ENCODE measurements around the gene ZFP36L1.

Gene ZFP36L1

DNA sequence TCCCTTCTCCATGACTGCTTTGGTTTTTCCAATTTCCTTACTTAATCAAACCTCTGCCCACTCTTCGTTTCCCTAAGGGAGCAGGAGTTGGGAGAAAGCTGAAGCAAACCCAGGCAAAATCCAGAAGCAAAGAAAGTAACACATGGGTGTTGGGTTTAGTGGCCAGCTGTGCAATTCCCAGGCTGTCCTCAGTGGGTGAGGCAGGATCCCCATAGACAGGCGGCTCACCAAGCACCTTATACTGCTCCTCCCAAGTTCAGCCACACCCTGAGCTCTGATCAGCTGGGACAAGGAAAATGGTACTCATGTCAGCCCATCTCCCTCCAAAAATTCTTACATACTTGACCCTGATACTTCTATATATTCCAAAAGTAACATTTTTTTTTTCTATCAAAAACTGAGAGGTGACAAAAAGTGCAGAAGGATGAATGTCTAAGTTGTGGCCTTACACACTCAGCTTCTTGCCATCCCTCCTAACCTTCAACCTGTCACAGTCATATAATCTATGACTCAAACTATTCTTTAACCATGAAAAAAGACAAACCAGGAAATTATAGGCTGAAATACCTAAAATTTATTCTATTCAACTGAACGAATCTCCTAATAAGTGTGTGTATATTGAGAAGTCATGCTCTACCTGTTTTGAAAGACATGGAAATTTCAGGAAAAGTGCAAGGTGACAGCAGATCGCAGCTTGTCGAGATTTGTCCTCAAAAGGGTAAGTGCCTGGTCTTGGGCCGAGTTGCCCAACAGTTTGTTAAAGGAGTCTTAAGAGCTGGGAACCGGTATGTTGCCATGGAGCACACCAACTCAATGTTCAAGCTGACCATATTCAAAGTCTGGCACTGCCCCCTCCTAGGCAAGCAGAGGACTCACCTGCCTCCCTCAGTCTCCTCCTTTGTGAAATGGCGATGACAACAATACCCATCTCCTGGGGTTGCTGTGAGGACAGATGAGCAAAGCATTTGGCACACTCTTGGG is 17.6 kb upstream of the ZFP36L1 start:
- Histone ChIP-seq H3K27me3 (ENCODE audit: insufficient read depth, low read depth, severe bottlenecking) (no peaks in the 10 kb centered on the region), H3K27ac (no peak overlapping the region), H3K4me3 (ENCODE audit: low read depth, low read length) (no peak overlapping the region), H3K36me3 (no peaks in the 10 kb centered on the region), H3K9me3 (ENCODE audit: severe bottlenecking) (no peaks in the 10 kb centered on the region)
- DNase-seq: no peak
- TF ChIP-seq CTCF (IDR thresholded peaks at IDR 0.05; ENCODE audit: low read depth, low read length): no peak

- DNase-seq: no peak
- Histone ChIP-seq H3K27ac (no peak overlapping the region), H3K36me3 (no peaks in the 10 kb centered on the region), H3K27me3 (ENCODE audit: insufficient read depth, low read depth, severe bottlenecking) (no peaks in the 10 kb centered on the region), H3K9me3 (ENCODE audit: severe bottlenecking) (peaks cover 4% of the 10 kb centered on the region), H3K4me3 (ENCODE audit: low read depth, low read length) (no peak overlapping the region)
- no peak for TF ChIP-seq CTCF (IDR thresholded peaks at IDR 0.05; ENCODE audit: low read depth, low read length)
These were observed 16.7 kb upstream of the ZFP36L1 start for GRCh38 chr14:68809524-68809923.

- Histone ChIP-seq H3K9me3 (ENCODE audit: severe bottlenecking) (peaks cover 4% of the 10 kb centered on the region), H3K27ac (no peak overlapping the region), H3K27me3 (ENCODE audit: insufficient read depth, low read depth, severe bottlenecking) (no peaks in the 10 kb centered on the region), H3K4me3 (ENCODE audit: low read depth, low read length) (no peak overlapping the region), H3K36me3 (no peaks in the 10 kb centered on the region)
- no peak for DNase-seq
- no peak for TF ChIP-seq CTCF (IDR thresholded peaks at IDR 0.05; ENCODE audit: low read depth, low read length)
These were observed 16.0 kb upstream of the ZFP36L1 start for GRCh38 chr14:68808696-68809480.

DNA sequence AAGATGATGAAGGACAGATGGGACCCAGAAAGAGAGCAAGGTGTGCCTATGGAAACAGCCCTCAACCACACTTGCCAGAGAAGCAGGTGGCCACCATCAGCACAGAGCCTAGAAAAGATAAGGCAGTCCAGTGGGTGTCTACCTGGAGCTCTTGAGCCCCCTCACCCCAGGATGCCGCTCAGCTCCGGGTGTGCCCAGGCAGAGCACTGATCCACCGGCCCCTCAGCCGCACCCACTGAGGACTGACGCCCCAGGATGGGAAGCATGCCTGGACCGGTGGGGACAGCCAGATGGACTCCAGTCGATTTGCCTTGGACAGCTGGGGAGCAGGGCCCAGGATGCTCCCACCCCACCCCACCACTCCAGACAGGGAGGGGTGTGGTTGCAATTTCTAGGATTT is 15.1 kb upstream of the ZFP36L1 start:
- Histone ChIP-seq H3K27me3 (ENCODE audit: insufficient read depth, low read depth, severe bottlenecking) (no peaks in the 10 kb centered on the region), H3K27ac (no peak overlapping the region), H3K9me3 (ENCODE audit: severe bottlenecking) (peaks cover 4% of the 10 kb centered on the region), H3K4me3 (ENCODE audit: low read depth, low read length) (no peak overlapping the region), H3K36me3 (no peaks in the 10 kb centered on the region)
- TF ChIP-seq CTCF (IDR thresholded peaks at IDR 0.05; ENCODE audit: low read depth, low read length): no peak
- no peak for DNase-seq

- TF ChIP-seq CTCF (IDR thresholded peaks at IDR 0.05; ENCODE audit: low read depth, low read length): no peak
- Histone ChIP-seq H3K9me3 (ENCODE audit: severe bottlenecking) (peaks cover 4% of the 10 kb centered on the region), H3K27me3 (ENCODE audit: insufficient read depth, low read depth, severe bottlenecking) (no peaks in the 10 kb centered on the region), H3K27ac (no peak overlapping the region), H3K4me3 (ENCODE audit: low read depth, low read length) (no peak overlapping the region), H3K36me3 (no peaks in the 10 kb centered on the region)
- DNase-seq: no peak
These were observed 14.3 kb upstream of the ZFP36L1 start for GRCh38 chr14:68807148-68807600.

All from WERI-Rb-1 (cell line).